ENCODE measurements around the gene GPAM. TPM values are rescaled to one million over a fixed set of nuclear protein-coding genes. Genes with fewer than 3 reads are reported as not detected.
"Not testable (repeated sequence)": the region's sequence is repeated elsewhere in the genome, so short reads cannot be mapped to it uniquely, and the experiment has no call there.

GPAM gene
- total RNA-seq, 2 donors from 2014 or later: 4.4 to 12.2 TPM

DNA sequence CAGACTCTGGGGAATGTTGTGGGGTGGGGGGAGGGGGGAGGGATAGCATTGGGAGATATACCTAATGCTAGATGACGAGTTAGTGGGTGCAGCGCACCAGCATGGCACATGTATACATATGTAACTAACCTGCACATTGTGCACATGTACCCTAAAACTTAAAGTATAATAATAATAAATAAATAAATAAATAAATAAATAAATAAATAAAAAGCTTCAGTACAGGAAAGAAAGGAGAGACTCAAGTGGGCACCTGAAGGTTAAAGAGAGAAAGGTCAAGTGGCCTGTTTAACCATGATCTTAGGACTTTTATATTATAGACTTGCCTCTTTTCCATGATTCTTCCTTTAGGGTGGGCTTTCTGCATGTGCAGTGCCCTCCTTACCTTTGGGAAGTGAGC, 73.8 kb downstream of the GPAM start:
- ATAC-seq (replicated peaks); H3K9me3 Mint-ChIP-seq; H3K27ac Mint-ChIP-seq: not testable (repeated sequence)

More for the DNA sequence above, 73.8 kb downstream of the GPAM start:
- H3K36me3 Mint-ChIP-seq (ENCODE audit: low read depth); H3K27me3 Mint-ChIP-seq; H3K4me1 Mint-ChIP-seq; H3K4me3 Mint-ChIP-seq: not testable (repeated sequence)

Other genes starting within 250 kb of the GPAM start
- gene TECTB, start 99.6 kb upstream of the GPAM start, total RNA-seq: not detected
- 10 to 100 TPM; 56.6 to 71.9 TPM for gene ACSL5, start 190.4 kb upstream of the GPAM start, total RNA-seq

All from activated T-helper 17 cell treated with anti-CD3 and anti-CD28 coated beads, Interleukin-2, amount 50 U/mL, for 72 hours (primary cell).